Brain pericyte (primary cell): Measurements from ENCODE around the gene POTEH.
"Not testable (repeated sequence)": the region's sequence is repeated elsewhere in the genome, so short reads cannot be mapped to it uniquely, and the experiment has no call there.

Experiments used
- DNase-seq: peaks from one replicate; pipeline ENCODE4 v3.0.0-alpha.2; 2012; ENCODE audit warnings: low read depth, low spot score

POTEH gene

GRCh38 chr22:15738157-15738908, 48.5 kb downstream of the POTEH start:
- DNase-seq = not testable (repeated sequence)

- DNase-seq = not testable (repeated sequence)
Measured at GRCh38 chr22:15738909-15739391, 49.1 kb downstream of the POTEH start.

- DNase-seq = not testable (repeated sequence)
Measured at GRCh38 chr22:15747636-15748323, 58.0 kb downstream of the POTEH start.

- DNase-seq = not testable (repeated sequence)
Measured at GRCh38 chr22:15749181-15749970, 59.5 kb downstream of the POTEH start.

- not testable (repeated sequence) for DNase-seq
Measured at GRCh38 chr22:15759443-15760097, 69.7 kb downstream of the POTEH start.

- not testable (repeated sequence) for DNase-seq
Measured at GRCh38 chr22:15760388-15761150, 70.7 kb downstream of the POTEH start.

GRCh38 chr22:15761151-15761777, 71.4 kb downstream of the POTEH start:
- DNase-seq = not testable (repeated sequence)

GRCh38 chr22:15763559-15763958, 73.7 kb downstream of the POTEH start:
- not testable (repeated sequence) for DNase-seq
